ENCODE measurements around the gene SLC35E4. TPM values are rescaled to one million over a fixed set of nuclear protein-coding genes. Genes with fewer than 3 reads are reported as not detected.

The SLC35E4 gene
- polyA plus RNA-seq, 1 of the 3 experiments (the other 2 are of a cell fraction), result 2.8 TPM

GRCh38 chr22:30626413-30626812, 9.2 kb upstream of the SLC35E4 start (continued):
- no peak for TF ChIP-seq USF2 (IDR thresholded peaks at IDR 0.05; ENCODE audit: borderline replicate concordance, low read depth, low read length)
- TF ChIP-seq TEAD4 (IDR thresholded peaks at IDR 0.05; ENCODE audit: borderline replicate concordance, insufficient read depth), result no peak
- TF ChIP-seq NRF1 (IDR thresholded peaks at IDR 0.05; ENCODE audit: low read depth, low read length), result no peak
- TF ChIP-seq NFIC (IDR thresholded peaks at IDR 0.05; ENCODE audit: borderline replicate concordance), result no peak
- no peak for TF ChIP-seq MAX (IDR thresholded peaks at IDR 0.05; ENCODE audit: low read depth)
- no peak for TF ChIP-seq PBX3 (IDR thresholded peaks at IDR 0.05)

- no peaks in the 10 kb centered on the region for H3K36me3 ChIP-seq (replicated peaks in 1 of 2; ENCODE audit: control insufficient read depth in 1 of 2, insufficient read depth in 2 of 2, low read length in 1 of 2)
- H3K27me3 ChIP-seq (ENCODE audit: insufficient read depth), result no peaks in the 10 kb centered on the region
- no peak overlapping the region for H2AFZ ChIP-seq (ENCODE audit: low read depth)
- no peaks in the 10 kb centered on the region for H4K20me1 ChIP-seq (ENCODE audit: insufficient read depth)
- no peak for DNase-seq
- peaks cover 0 to 16% of the 10 kb centered on the region in 2 experiments; a peak in 1 of 4 replicates for H3K4me1 ChIP-seq (ENCODE audit: control insufficient read depth in 1 of 2, insufficient read depth in 2 of 2, low read depth in 1 of 2, low read length in 1 of 2)
- H3K9ac ChIP-seq, result no peak overlapping the region
- ChIA-PET CTCF (interaction anchor here (2.2 kb wide), 1 partner anchor 21 kb away, joined by 8 read pairs; the partner anchor contains the start of gene TCN2), POLR2A (no interaction called here)
- 92% methylated on average over 4 of the region's 5 CpGs for WGBS (ENCODE audit: low lambda C conversion rate)
- TF ChIP-seq GATA2 (CRISPR knock-in tag; IDR thresholded peaks at IDR 0.05), result no peak
- TF ChIP-seq REST (IDR thresholded peaks at IDR 0.05; ENCODE audit: low read depth, low read length), result no peak
- no peak for TF ChIP-seq NFIC (IDR thresholded peaks at IDR 0.05; ENCODE audit: borderline replicate concordance)
- TF ChIP-seq RFX5 (IDR thresholded peaks at IDR 0.05; ENCODE audit: low read length), result no peak
- TF ChIP-seq TAF1 (IDR thresholded peaks at IDR 0.05; ENCODE audit: borderline replicate concordance, low read depth, low read length), result no peak
- TF ChIP-seq EP300 (IDR thresholded peaks at IDR 0.05; ENCODE audit: borderline replicate concordance in 1 of 2, low read depth in 1 of 2, low read length in 1 of 2), result no peak
- no peak for TF ChIP-seq FOXM1 (IDR thresholded peaks at IDR 0.05; ENCODE audit: low read depth)
- TF ChIP-seq SIN3A (IDR thresholded peaks at IDR 0.05; ENCODE audit: borderline replicate concordance, low read depth, low read length), result no peak
- no peak for TF ChIP-seq PBX3 (IDR thresholded peaks at IDR 0.05)
- TF ChIP-seq EZH2phosphoT487 (IDR thresholded peaks at IDR 0.05; ENCODE audit: borderline replicate concordance, low read depth), result no peak
- no peak for TF ChIP-seq USF1 (IDR thresholded peaks at IDR 0.05; ENCODE audit: borderline replicate concordance, low read depth)
- no peak for TF ChIP-seq CTCF (IDR thresholded peaks at IDR 0.05)
- no peak for TF ChIP-seq FOSL2 (IDR thresholded peaks at IDR 0.05; ENCODE audit: borderline replicate concordance, low read depth)
- TF ChIP-seq RCOR1 (IDR thresholded peaks at IDR 0.05; ENCODE audit: low read length), result no peak
- TF ChIP-seq TEAD4 (IDR thresholded peaks at IDR 0.05; ENCODE audit: borderline replicate concordance, insufficient read depth), result no peak
- TF ChIP-seq CHD2 (IDR thresholded peaks at IDR 0.05; ENCODE audit: low read length, partially characterized antibody), result no peak
- TF ChIP-seq RAD21 (IDR thresholded peaks at IDR 0.05; ENCODE audit: low read length), result no peak
- no peaks in the 10 kb centered on the region for H3K79me2 ChIP-seq (ENCODE audit: insufficient read depth)
- no peak overlapping the region; a peak in 1 of 4 replicates for H3K27ac ChIP-seq (ENCODE audit: low read depth in 2 of 2, low read length in 1 of 2)
- H3K4me3 ChIP-seq (ENCODE audit: low read depth in 2 of 2, low read length in 1 of 2), result no peak overlapping the region
- H3K9me3 ChIP-seq, result no peaks in the 10 kb centered on the region
- no peak overlapping the region for H3K4me2 ChIP-seq
- no peaks in the 10 kb centered on the region for H3K9me2 ChIP-seq
- no peaks in the 10 kb centered on the region for H3F3A ChIP-seq (replicated peaks; ENCODE audit: insufficient read depth)
These were observed 8.1 kb upstream of the SLC35E4 start for GRCh38 chr22:30627471-30627870.
